ENCODE measurements around the gene S100A6. TPM values are rescaled to one million over a fixed set of nuclear protein-coding genes. Genes with fewer than 3 reads are reported as not detected.

S100A6 gene
- total and polyA plus RNA-seq, 4 donors = 5.7 to 124 (median 28.7) TPM

DNA sequence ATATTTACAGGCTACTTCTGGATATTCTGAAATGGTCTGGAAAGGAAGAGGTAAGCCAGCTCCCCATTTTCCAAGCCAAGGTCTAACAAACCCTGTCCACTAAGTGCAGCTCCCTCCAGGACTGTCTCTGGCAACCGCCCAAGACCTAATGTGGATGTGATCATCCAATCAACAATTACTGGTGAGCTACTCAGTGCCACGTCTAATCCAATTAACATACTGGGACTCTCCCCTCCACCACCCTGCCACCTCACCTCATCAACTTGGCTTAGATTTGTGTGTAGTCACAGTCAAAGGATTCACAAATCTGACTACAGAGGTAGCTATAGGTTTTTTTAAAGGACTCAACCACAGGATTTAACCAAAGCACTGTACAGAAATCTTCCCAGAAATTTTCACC lies 49.9 kb downstream of the S100A6 start (continued):
- no peak for TF ChIP-seq REST (IDR thresholded peaks at IDR 0.05)
- no peak for TF ChIP-seq RXRA (IDR thresholded peaks at IDR 0.05)
- no peak for TF ChIP-seq EGR1 (IDR thresholded peaks at IDR 0.05; ENCODE audit: low read depth in 2 of 2)
- TF ChIP-seq HNF4G (IDR thresholded peaks at IDR 0.05) = no peak
- no peak for TF ChIP-seq FOXA1 (IDR thresholded peaks at IDR 0.05)

Other genes starting within 250 kb of the S100A6 start
- gene PGLYRP3, start 223.0 kb downstream of the S100A6 start, total RNA-seq = not detected
- gene PGLYRP3, start 223.0 kb downstream of the S100A6 start, polyA plus RNA-seq = not detected
- gene PGLYRP4, start 187.2 kb downstream of the S100A6 start, total RNA-seq = not detected
- not detected for gene PGLYRP4, start 187.2 kb downstream of the S100A6 start, polyA plus RNA-seq
- gene S100A9, start 178.1 kb downstream of the S100A6 start, total RNA-seq = 100 to 1,000 TPM; 191 to 603 TPM
- gene S100A9, start 178.1 kb downstream of the S100A6 start, polyA plus RNA-seq = 100 to 1,000 TPM in 1 of 2 donors, 10 to 100 TPM in 1; 35.0 to 125 TPM
- gene S100A12, start 160.4 kb downstream of the S100A6 start, total RNA-seq = 10 to 100 TPM; 19.5 to 35.2 TPM
- gene S100A12, start 160.4 kb downstream of the S100A6 start, polyA plus RNA-seq = 1 to 10 TPM; 3.3 to 4.7 TPM
- 10 to 100 TPM; 38.4 to 99.3 TPM for gene S100A8, start 144.9 kb downstream of the S100A6 start, total RNA-seq
- gene S100A8, start 144.9 kb downstream of the S100A6 start, polyA plus RNA-seq = 10 to 100 TPM; 40.4 to 43.4 TPM
- gene S100A7A, start 119.5 kb downstream of the S100A6 start, total RNA-seq = not detected
- not detected for gene S100A7A, start 119.5 kb downstream of the S100A6 start, polyA plus RNA-seq
- gene S100A7, start 75.3 kb downstream of the S100A6 start, total RNA-seq = not detected
- gene S100A7, start 75.3 kb downstream of the S100A6 start, polyA plus RNA-seq = not detected
- gene S100A5, start 4.9 kb upstream of the S100A6 start, total RNA-seq = not detected
- gene S100A5, start 4.9 kb upstream of the S100A6 start, polyA plus RNA-seq = not detected
- gene S100A4, start 9.8 kb upstream of the S100A6 start, total RNA-seq = 10 to 100 TPM in 1 of 2 donors, 1 to 10 TPM in 1; 4.8 to 69.8 TPM
- gene S100A4, start 9.8 kb upstream of the S100A6 start, polyA plus RNA-seq = 10 to 100 TPM; 16.3 to 17.1 TPM
- gene S100A3, start 13.3 kb upstream of the S100A6 start, total RNA-seq = not detected
- gene S100A3, start 13.3 kb upstream of the S100A6 start, polyA plus RNA-seq = not detected
- not detected for gene S100A2, start 29.9 kb upstream of the S100A6 start, total RNA-seq
- gene S100A2, start 29.9 kb upstream of the S100A6 start, polyA plus RNA-seq = under 1 TPM; 0.22 to 0.67 TPM
- gene S100A16, start 77.1 kb upstream of the S100A6 start, total RNA-seq = 10 to 100 TPM; 27.3 to 53.6 TPM
- 100 to 1,000 TPM; 110 to 142 TPM for gene S100A16, start 77.1 kb upstream of the S100A6 start, polyA plus RNA-seq
- 1 to 10 TPM; 1.7 to 4.4 TPM for gene S100A14, start 80.3 kb upstream of the S100A6 start, total RNA-seq
- gene S100A14, start 80.3 kb upstream of the S100A6 start, polyA plus RNA-seq = 1 to 10 TPM; 2.3 to 4.3 TPM
- gene S100A13, start 91.5 kb upstream of the S100A6 start, total RNA-seq = 10 to 100 TPM in 1 of 2 donors, 1 to 10 TPM in 1; 5.3 to 10.8 TPM
- gene S100A13, start 91.5 kb upstream of the S100A6 start, polyA plus RNA-seq = 10 to 100 TPM; 20.5 to 23.0 TPM
- gene S100A1, start 92.4 kb upstream of the S100A6 start, total RNA-seq = under 1 TPM; 0.33 TPM
- gene S100A1, start 92.4 kb upstream of the S100A6 start, polyA plus RNA-seq = under 1 TPM; 0.21 to 0.25 TPM
- 10 to 100 TPM; 26.8 to 30.9 TPM for gene CHTOP, start 98.1 kb upstream of the S100A6 start, total RNA-seq
- 10 to 100 TPM; 16.4 to 21.9 TPM for gene CHTOP, start 98.1 kb upstream of the S100A6 start, polyA plus RNA-seq
- 10 to 100 TPM; 21.8 to 30.5 TPM for gene SNAPIN, start 122.7 kb upstream of the S100A6 start, total RNA-seq
- 10 to 100 TPM; 20.0 to 26.6 TPM for gene SNAPIN, start 122.7 kb upstream of the S100A6 start, polyA plus RNA-seq
- 10 to 100 TPM; 50.7 to 84.2 TPM for gene ILF2, start 135.0 kb upstream of the S100A6 start, total RNA-seq
- gene ILF2, start 135.0 kb upstream of the S100A6 start, polyA plus RNA-seq = 10 to 100 TPM; 28.7 to 52.3 TPM
- 10 to 100 TPM in 1 of 2 donors, 1 to 10 TPM in 1; 4.7 to 15.8 TPM for gene NPR1, start 142.7 kb upstream of the S100A6 start, total RNA-seq
- 10 to 100 TPM in 1 of 2 donors, 1 to 10 TPM in 1; 2.8 to 12.6 TPM for gene NPR1, start 142.7 kb upstream of the S100A6 start, polyA plus RNA-seq
- 10 to 100 TPM; 16.4 to 26.0 TPM for gene INTS3, start 192.1 kb upstream of the S100A6 start, total RNA-seq
- gene INTS3, start 192.1 kb upstream of the S100A6 start, polyA plus RNA-seq = 10 to 100 TPM in 1 of 2 donors, 1 to 10 TPM in 1; 9.0 to 13.9 TPM
- 10 to 100 TPM; 18.1 to 29.1 TPM for gene SLC27A3, start 239.4 kb upstream of the S100A6 start, total RNA-seq
- gene SLC27A3, start 239.4 kb upstream of the S100A6 start, polyA plus RNA-seq = 10 to 100 TPM; 27.2 to 47.4 TPM

Measured in liver (tissue), 5 donors.